ENCODE results near the gene TBC1D14. TPM values are rescaled to one million over a fixed set of nuclear protein-coding genes. Genes with fewer than 3 reads are reported as not detected.

TBC1D14 gene
- total and polyA plus RNA-seq, 2 of the 8 experiments (the other 6 are each of a cell fraction or from before 2014, with no cell fraction given), result 45.6 to 48.2 TPM

- H3K14ac ChIP-seq (ENCODE audit: insufficient read length), result no peak overlapping the region
- no peaks in the 10 kb centered on the region for H3K79me1 ChIP-seq (ENCODE audit: low read depth, low read length)
- H3K4ac ChIP-seq (replicated peaks; ENCODE audit: insufficient read length, low read depth, low read length), result no peak overlapping the region
- no peak overlapping the region for H3K4me2 ChIP-seq (ENCODE audit: insufficient read depth in 1 of 2, low read depth in 2 of 2, low read length in 2 of 2)
- no peak overlapping the region for H2AFZ ChIP-seq (ENCODE audit: low read length)
- no peaks in the 10 kb centered on the region for H3K23me2 ChIP-seq (ENCODE audit: low read depth, low read length)
- no peak overlapping the region for H2BK120ac ChIP-seq (replicated peaks; ENCODE audit: low read depth, low read length)
- no peak overlapping the region for H3K4me3 ChIP-seq (ENCODE audit: extremely low read depth in 1 of 4, insufficient read depth in 2 of 4, low read depth in 3 of 4, low read length in 4 of 4)
- no peak overlapping the region for H4K91ac ChIP-seq (replicated peaks; ENCODE audit: insufficient read length, low read length)
- H3K9ac ChIP-seq (replicated peaks in 1 of 4; ENCODE audit: extremely low read depth in 1 of 4, low read depth in 3 of 4, low read length in 3 of 4), result no peak overlapping the region
- H4K5ac ChIP-seq (ENCODE audit: insufficient read length, low read depth, low read length), result no peak overlapping the region
- H3K56ac ChIP-seq (replicated peaks; ENCODE audit: insufficient read length, low read depth, low read length), result no peak overlapping the region
- 0 out of 7 replicates have a peak, but pooled peaks cover 0 to under 1% (median 0%) of the 10 kb centered on the region in 4 experiments for H3K27me3 ChIP-seq (replicated peaks in 1 of 4; ENCODE audit: control insufficient read depth in 3 of 4, extremely low read depth in 1 of 4, insufficient read depth in 3 of 4, low read length in 3 of 4)
- no peak for FAIRE-seq
- no peak for DNase-seq (ENCODE audit: low read depth in 1 of 2, low spot score in 2 of 2)
- H4K20me1 ChIP-seq (replicated peaks in 1 of 2; ENCODE audit: control insufficient read depth in 1 of 2, insufficient read depth in 2 of 2, low read length in 2 of 2), result no peaks in the 10 kb centered on the region
- no peak overlapping the region for H2BK5ac ChIP-seq (ENCODE audit: low read depth, low read length)
- 88% methylated on average over 18 of the region's 24 CpGs; no CpG with 5 or more reads in 1 of the 2 experiments for WGBS, 2 experiments (ENCODE audit: extremely low coverage in 1 of 2, insufficient coverage in 1 of 2, insufficient read length in 1 of 2, insufficient replicate concordance in 2 of 2, low coverage in 1 of 2, low lambda C conversion rate in 2 of 2, missing lambda C conversion rate in 1 of 2)
- H2BK12ac ChIP-seq (ENCODE audit: low read depth, low read length), result no peak overlapping the region
- no peaks in the 10 kb centered on the region for H3K79me2 ChIP-seq (ENCODE audit: control insufficient read depth in 1 of 2, insufficient read depth in 2 of 2, low read length in 2 of 2)
- H3K4me1 ChIP-seq (replicated peaks in 1 of 4; ENCODE audit: control insufficient read depth in 3 of 4, insufficient read depth in 4 of 4, low read length in 3 of 4), result no peaks in the 10 kb centered on the region
- CTCF ChIA-PET (ENCODE audit: partially characterized antibody), result interaction anchor here (1.2 kb wide), 1 partner anchor 10 kb away, joined by 3 read pairs; no protein-coding TSS in a partner anchor
- H2BK15ac ChIP-seq (ENCODE audit: low read length), result no peak overlapping the region
- H2AK5ac ChIP-seq (ENCODE audit: low read depth, low read length), result no peak overlapping the region
- H3K9me3 ChIP-seq (ENCODE audit: insufficient read depth in 2 of 2, low read depth in 1 of 2, low read length in 1 of 2), result no peaks in the 10 kb centered on the region
- no peaks in the 10 kb centered on the region for H3K36me3 ChIP-seq (ENCODE audit: control insufficient read depth in 2 of 4, insufficient read depth in 4 of 4, low read length in 3 of 4)
- POLR2A ChIA-PET (ENCODE audit: partially characterized antibody), result interaction anchor here (3.2 kb wide), 1 partner anchor 7 kb away, joined by 16 read pairs; the partner anchor contains the start of gene TBC1D14
- peak overlapping the region; percentile 24; the same call in 1 of the 2 replicates for H3K18ac ChIP-seq (ENCODE audit: extremely low read depth, low read length)
- H3K27ac ChIP-seq (ENCODE audit: low read depth, low read length), result no peak overlapping the region
- no peak overlapping the region for H2BK20ac ChIP-seq (ENCODE audit: low read length)
- H4K8ac ChIP-seq (ENCODE audit: extremely low read depth, insufficient read depth, low read length), result no peak overlapping the region
- no peak overlapping the region for H3K23ac ChIP-seq (ENCODE audit: insufficient read length)
- TF ChIP-seq CTCF (IDR thresholded peaks at IDR 0.05; ENCODE audit: control extremely low read depth in 1 of 3, insufficient read depth in 1 of 3, low read depth in 1 of 3, low read length in 3 of 3) (no peak), HDAC6 (IDR thresholded peaks at IDR 0.05; ENCODE audit: low read depth, low read length) (no peak), CBX8 (IDR thresholded peaks at IDR 0.05; ENCODE audit: borderline replicate concordance, low read depth, low read length) (no peak), POLR2AphosphoS5 (IDR thresholded peaks at IDR 0.05; ENCODE audit: low read depth, low read length) (no peak), HDAC2 (IDR thresholded peaks at IDR 0.05; ENCODE audit: borderline replicate concordance in 1 of 2, low read depth in 2 of 2, low read length in 2 of 2) (no peak), KDM4A (IDR thresholded peaks at IDR 0.05; ENCODE audit: low read depth, low read length, severe bottlenecking) (no peak), GTF2F1 (IDR thresholded peaks at IDR 0.05; ENCODE audit: borderline replicate concordance, low read depth, low read length) (no peak), TAF1 (IDR thresholded peaks at IDR 0.05; ENCODE audit: low read depth, low read length) (no peak), JUN (IDR thresholded peaks at IDR 0.05; ENCODE audit: low read depth, low read length) (no peak)
Observed at GRCh38 chr4:6901669-6902317, 7.8 kb upstream of the TBC1D14 start.
